H9 (cell line): ENCODE results near the gene PRKCA. TPM values are rescaled to one million over a fixed set of nuclear protein-coding genes. Genes with fewer than 3 reads are reported as not detected.

Experiments used
- DNase-seq: peaks from one replicate; pipeline ENCODE4 v3.0.0-alpha.2; 2017
- H2AFZ ChIP-seq: one replicate; pipeline ENCODE4 v1.6.1; 2013; ENCODE audit warnings: mild to moderate bottlenecking, low read length, control low read depth, moderate library complexity
- H2AK5ac ChIP-seq: 2 replicates; pipeline ENCODE4 v1.6.1; 2013; ENCODE audit warnings: low read length, control low read depth, mixed read lengths; ENCODE audit not compliant: insufficient read length
- H2BK120ac ChIP-seq: one replicate; pipeline ENCODE4 v1.6.1; 2013; ENCODE audit warnings: low read depth, mild to moderate bottlenecking, low read length, control low read depth, inconsistent platforms; ENCODE audit not compliant: poor library complexity, severe bottlenecking
- H2BK12ac ChIP-seq: 2 replicates; pipeline ENCODE4 v1.6.1; 2013; ENCODE audit warnings: low read length, control low read depth, mixed read lengths, low read depth; ENCODE audit not compliant: insufficient read length
- H2BK15ac ChIP-seq: 2 replicates; pipeline ENCODE4 v1.6.1; 2013; ENCODE audit warnings: low read depth, low read length, control low read depth
- H2BK20ac ChIP-seq: one replicate; pipeline ENCODE4 v1.6.1; 2013; ENCODE audit warnings: low read depth, mild to moderate bottlenecking, low read length, control low read depth, inconsistent platforms; ENCODE audit not compliant: poor library complexity, severe bottlenecking
- H2BK5ac ChIP-seq: 2 replicates; pipeline ENCODE4 v1.6.1; 2013; ENCODE audit warnings: low read length, control low read depth, mixed read lengths; ENCODE audit not compliant: insufficient read length
- H3K14ac ChIP-seq: 2 replicates; pipeline ENCODE4 v1.6.1; 2013; ENCODE audit warnings: low read length, control low read depth; ENCODE audit not compliant: insufficient read depth
- H3K18ac ChIP-seq: 2 replicates; pipeline ENCODE4 v1.6.1; 2013; ENCODE audit warnings: low read depth, mild to moderate bottlenecking, mixed read lengths, low read length, control low read depth; ENCODE audit not compliant: insufficient read length
- H3K23ac ChIP-seq: 2 replicates; pipeline ENCODE4 v1.6.1; 2013; ENCODE audit warnings: low read length, control low read depth, mixed read lengths, low read depth; ENCODE audit not compliant: insufficient read length
- H3K23me2 ChIP-seq: 2 replicates; pipeline ENCODE4 v1.6.1; 2013; ENCODE audit warnings: low read depth, mild to moderate bottlenecking, mixed read lengths, low read length, control low read depth; ENCODE audit not compliant: insufficient read length, poor library complexity, severe bottlenecking
- H3K27ac ChIP-seq: 2 replicates; pipeline ENCODE4 v1.5.1; 2013; ENCODE audit warnings: low read length, control low read depth, mixed read lengths, low read depth; ENCODE audit not compliant: insufficient read length
- H3K27me3 ChIP-seq: 2 replicates; pipeline ENCODE4 v1.6.1; 2013; ENCODE audit warnings: low read length, control low read depth, inconsistent platforms; ENCODE audit not compliant: insufficient read depth
- H3K4ac ChIP-seq: 2 replicates; pipeline ENCODE4 v1.6.1; 2013; ENCODE audit warnings: low read depth, mild to moderate bottlenecking, control low read depth, inconsistent platforms, low read length, moderate library complexity
- H3K4me1 ChIP-seq: 2 replicates; pipeline ENCODE4 v1.6.1; 2013; ENCODE audit warnings: low read length, control low read depth, inconsistent platforms; ENCODE audit not compliant: insufficient read depth
- H3K4me2 ChIP-seq: 2 replicates; pipeline ENCODE4 v1.6.1; 2013; ENCODE audit warnings: low read length, control low read depth, mixed read lengths; ENCODE audit not compliant: insufficient read length, insufficient read depth
- H3K56ac ChIP-seq: 2 replicates; pipeline ENCODE4 v1.6.1; 2013; ENCODE audit warnings: low read depth, mild to moderate bottlenecking, mixed read lengths, low read length, control low read depth; ENCODE audit not compliant: insufficient read length
- H3K79me1 ChIP-seq: 2 replicates; pipeline ENCODE4 v1.6.1; 2013; ENCODE audit warnings: low read depth, mild to moderate bottlenecking, moderate library complexity, low read length, control low read depth, inconsistent platforms; ENCODE audit not compliant: insufficient read depth, poor library complexity, severe bottlenecking
- H3K79me2 ChIP-seq: 2 replicates; pipeline ENCODE4 v1.6.1; 2013; ENCODE audit warnings: low read length, control low read depth, inconsistent platforms; ENCODE audit not compliant: insufficient read depth
- H3K9ac ChIP-seq: 2 replicates; pipeline ENCODE4 v1.6.1; 2013; ENCODE audit warnings: low read length, control low read depth, mixed read lengths; ENCODE audit not compliant: insufficient read length; ENCODE audit errors: extremely low read depth
- H3K9me3 ChIP-seq: one replicate; pipeline ENCODE4 v1.6.1; 2013; ENCODE audit warnings: low read depth, low read length, inconsistent platforms; ENCODE audit not compliant: control insufficient read depth
- H3T11ph ChIP-seq: one replicate; pipeline ENCODE4 v1.6.1; 2013; ENCODE audit warnings: mild to moderate bottlenecking, low read length, control low read depth, inconsistent platforms
- H4K20me1 ChIP-seq: one replicate; pipeline ENCODE4 v1.6.1; 2013; ENCODE audit not compliant: control insufficient read depth, insufficient read length, insufficient read depth
- H4K5ac ChIP-seq: 2 replicates; pipeline ENCODE4 v1.6.1; 2013; ENCODE audit warnings: low read depth, mild to moderate bottlenecking, mixed read lengths, low read length, control low read depth; ENCODE audit not compliant: insufficient read length
- H4K8ac ChIP-seq: replicated peaks from 2 replicates; pipeline ENCODE4 v1.6.1; 2013; ENCODE audit warnings: low read length, control low read depth, mixed read lengths, low read depth; ENCODE audit not compliant: insufficient read length
- H4K91ac ChIP-seq: 2 replicates; pipeline ENCODE4 v1.6.1; 2013; ENCODE audit warnings: low read depth, mild to moderate bottlenecking, moderate library complexity, mixed read lengths, low read length, control low read depth; ENCODE audit not compliant: insufficient read length
- H3K27ac Mint-ChIP-seq, 3 experiments: 2 replicates in 2 of 3; 3 replicates in 1 of 3; pipeline ENCODE4 v1.8.0; 2020 to 2021; ENCODE audit warnings: mixed read lengths in 3 of 3, mild to moderate bottlenecking in 1 of 3, moderate library complexity in 1 of 3
- H3K27me3 Mint-ChIP-seq: 2 replicates; pipeline ENCODE4 v1.8.0; 2021; ENCODE audit warnings: low read depth, mild to moderate bottlenecking, moderate library complexity, mixed read lengths
- H3K36me3 Mint-ChIP-seq, 3 experiments: 2 replicates in 2 of 3; 3 replicates in 1 of 3; pipeline ENCODE4 v1.8.0; 2020 to 2021; ENCODE audit warnings: low read depth in 3 of 3, mixed read lengths in 3 of 3; ENCODE audit not compliant: insufficient read depth in 1 of 3
- H3K4me1 Mint-ChIP-seq, 2 experiments: 2 replicates each; pipeline ENCODE4 v1.8.0; 2020; ENCODE audit warnings: mixed read lengths in 2 of 2
- H3K4me3 Mint-ChIP-seq, 2 experiments: 2 replicates in 1 of 2; 3 replicates in 1 of 2; pipeline ENCODE4 v1.8.0; 2020 to 2021; ENCODE audit warnings: mild to moderate bottlenecking in 2 of 2, mixed read lengths in 2 of 2, moderate library complexity in 1 of 2
- H3K9me3 Mint-ChIP-seq, 2 experiments: 2 replicates in 1 of 2; 3 replicates in 1 of 2; pipeline ENCODE4 v1.8.0; 2020; ENCODE audit warnings: mild to moderate bottlenecking in 2 of 2, mixed read lengths in 2 of 2, moderate library complexity in 1 of 2
- CTCF ChIP-seq: fragments of 200-600 bp; sonication (generic); conservative IDR thresholded peaks from 3 replicates; pipeline ENCODE4 v1.8.0; 2021; ENCODE audit warnings: antibody characterized with exemption, mild to moderate bottlenecking
- WGBS: extraction: QIAGEN DNeasy Blood & Tissue Kit; methylation state at CpG from one replicate; pipeline ENCODE4 v1.1.7; 2013; ENCODE audit warnings: missing lambda C conversion rate, low lambda C conversion rate, mixed read lengths; ENCODE audit not compliant: insufficient read length; ENCODE audit errors: extremely low coverage; 5-methylcytosine and 5-hydroxymethylcytosine counted together
- total RNA-seq: library from RNA; stranded (reverse); gene quantifications from 2 replicates; pipeline ENCODE4 v1.2.1, GENCODE V29; 2021

PRKCA gene
- total RNA-seq, 1 experiment from 2014 or later: 10.5 TPM

GRCh38 chr17:66859353-66859752 is 556.9 kb downstream of the PRKCA start:
- H3K36me3 Mint-ChIP-seq: peaks cover 0 to 9% (median 0%) of the 10 kb centered on the region in 3 experiments; a peak in 2 of 7 replicates
- no peak for TF ChIP-seq CTCF

More at GRCh38 chr17:66859353-66859752, 556.9 kb downstream of the PRKCA start:
- Histone ChIP-seq H2BK12ac (no peak overlapping the region), H3K23ac (no peak overlapping the region), H2BK5ac (no peak overlapping the region), H3K9me3 (no peaks in the 10 kb centered on the region), H3K9ac (no peak overlapping the region), H3K4ac (no peak overlapping the region), H3T11ph (no peak overlapping the region), H2BK15ac (no peak overlapping the region), H3K79me1 (no peaks in the 10 kb centered on the region), H2AK5ac (no peak overlapping the region), H3K4me2 (no peak overlapping the region), H2BK20ac (no peak overlapping the region), H3K4me1 (no peaks in the 10 kb centered on the region), H3K56ac (no peak overlapping the region), H3K18ac (no peak overlapping the region), H3K79me2 (no peaks in the 10 kb centered on the region), H2BK120ac (no peak overlapping the region), H3K27ac (no peak overlapping the region), H4K91ac (no peak overlapping the region), H3K27me3 (no peaks in the 10 kb centered on the region), H4K8ac (no peak overlapping the region), H4K20me1 (no peaks in the 10 kb centered on the region), H2AFZ (no peak overlapping the region), H4K5ac (no peak overlapping the region), H3K14ac (no peak overlapping the region), H3K23me2 (no peaks in the 10 kb centered on the region)
- Mint-ChIP-seq H3K4me3 (no peak overlapping the region), H3K27ac (no peak overlapping the region), H3K27me3 (peaks cover under 1% of the 10 kb centered on the region), H3K9me3 (peaks cover 11 to 13% of the 10 kb centered on the region in 2 experiments), H3K4me1 (no peaks in the 10 kb centered on the region)
- no peak for DNase-seq
- no CpG with 5 or more reads among the region's 8 CpGs for WGBS
